MM.1S (cell line): ENCODE results near the gene XPO5.

Source experiments
- CTCF ChIP-seq: fragments of 300-600 bp; sonication (generic); IDR thresholded peaks from 2 replicates; pipeline ENCODE4 v1.5.1; 2016; ENCODE audit warnings: antibody characterized with exemption, low read length, mixed read lengths
- EZH2phosphoT487 ChIP-seq: fragments of 300-600 bp; sonication (generic); IDR thresholded peaks from 2 replicates; pipeline ENCODE4 v1.6.1; 2018; ENCODE audit warnings: antibody characterized with exemption, low read length

- TF ChIP-seq CTCF (no peak), EZH2phosphoT487 (no peak)
These were observed 81.5 kb downstream of the XPO5 start for GRCh38 chr6:43494321-43494720.
